Activated CD8-positive, alpha-beta T cell treated with anti-CD3 and anti-CD28 coated beads for 36 hours (primary cell): ENCODE data around the gene MVD. TPM values are rescaled to one million over a fixed set of nuclear protein-coding genes. Genes with fewer than 3 reads are reported as not detected.

Experiments
- ATAC-seq: fragments of 200-7000 bp; cut with Tn5 transposase; one replicate; pipeline ENCODE4 v1.10.0; 2021; ENCODE audit warnings: mild to moderate bottlenecking, moderate library complexity
- CTCF ChIA-PET: fragments of 350-600 bp; sonication (Branson Sonifier 250); formaldehyde crosslinking; loops from one replicate; lab custom pipeline; 2021; ENCODE audit warnings: antibody characterized with exemption; lab: Charles Lee
- POLR2A ChIA-PET: fragments of 350-600 bp; sonication (Branson Sonifier 250); formaldehyde crosslinking; loops from one replicate; lab custom pipeline; 2021; ENCODE audit warnings: antibody characterized with exemption; lab: Charles Lee
- DNase-seq: peaks from one replicate; pipeline ENCODE4 v3.0.0-alpha.2; 2020
- H3K27ac Mint-ChIP-seq: one replicate; pipeline ENCODE4 v1.8.0; 2021; ENCODE audit warnings: mild to moderate bottlenecking, mixed read lengths
- H3K27me3 Mint-ChIP-seq: one replicate; pipeline ENCODE4 v1.8.0; 2021; ENCODE audit warnings: mixed read lengths
- H3K36me3 Mint-ChIP-seq: one replicate; pipeline ENCODE4 v1.8.0; 2021; ENCODE audit warnings: low read depth, mixed read lengths
- H3K4me1 Mint-ChIP-seq: one replicate; pipeline ENCODE4 v1.8.0; 2021; ENCODE audit warnings: low read depth, mixed read lengths
- H3K4me3 Mint-ChIP-seq: one replicate; pipeline ENCODE4 v1.8.0; 2021; ENCODE audit warnings: mild to moderate bottlenecking, moderate library complexity, mixed read lengths
- H3K9me3 Mint-ChIP-seq: one replicate; pipeline ENCODE4 v1.8.0; 2021; ENCODE audit warnings: mixed read lengths
- CTCF ChIP-seq: fragments of 200-600 bp; IDR thresholded peaks from one replicate; pipeline ENCODE4 v1.8.0; 2022; ENCODE audit warnings: antibody characterized with exemption, mild to moderate bottlenecking
- intact Hi-C: fragments of 100-400 bp; cut with micrococcal nuclease; formaldehyde crosslinking; loops from one replicate; pipeline ENCODE4 v1.10.0; 2022
- total RNA-seq, 2 experiments: library from RNA; stranded (reverse); gene quantifications; one replicate each; pipeline ENCODE4 v1.2.3, GENCODE V29; 2021

The MVD gene
- total RNA-seq, 2 experiments from 2014 or later, result 83.1 to 89.9 TPM

- no peak for ATAC-seq
- no peak for TF ChIP-seq CTCF
These were observed 22.8 kb downstream of the MVD start for GRCh38 chr16:88640039-88640495.

GRCh38 chr16:88639231-88640038 lies 23.5 kb downstream of the MVD start:
- ATAC-seq (no peak), DNase-seq (peak; percentile 31)
- H3K36me3 Mint-ChIP-seq, result peaks cover 14% of the 10 kb centered on the region
- H3K9me3 Mint-ChIP-seq, result no peaks in the 10 kb centered on the region
- ChIA-PET CTCF (interaction anchor here (1.7 kb wide), 1 partner anchor 45 kb away, joined by 6 read pairs; no protein-coding TSS in a partner anchor), POLR2A (interaction anchor here (0.7 to 2.2 kb wide), 6 partner anchors 9 to 173 kb away, joined by 3 to 11 read pairs (median 4); no protein-coding TSS in a partner anchor)
- TF ChIP-seq CTCF, result no peak
- H3K4me1 Mint-ChIP-seq, result peaks cover 33% of the 10 kb centered on the region
- H3K4me3 Mint-ChIP-seq, result no peak overlapping the region
- intact Hi-C loops, result no loop called here
- no peak overlapping the region for H3K27ac Mint-ChIP-seq
- peaks cover 20% of the 10 kb centered on the region for H3K27me3 Mint-ChIP-seq

More at GRCh38 chr16:88640039-88640495, 22.8 kb downstream of the MVD start:
- no peak for DNase-seq
- intact Hi-C loops, result no loop called here
- ChIA-PET POLR2A (interaction anchor here (0.7 to 2.2 kb wide), 2 partner anchors 8 to 172 kb away, joined by 3 to 11 read pairs; no protein-coding TSS in a partner anchor), CTCF (no interaction called here)
- no peak overlapping the region for H3K4me3 Mint-ChIP-seq
- peaks cover 19% of the 10 kb centered on the region for H3K36me3 Mint-ChIP-seq
- peaks cover 20% of the 10 kb centered on the region for H3K27me3 Mint-ChIP-seq
- H3K27ac Mint-ChIP-seq, result no peak overlapping the region
- H3K9me3 Mint-ChIP-seq, result no peaks in the 10 kb centered on the region
- H3K4me1 Mint-ChIP-seq, result peaks cover 34% of the 10 kb centered on the region

- ChIA-PET POLR2A (interaction anchor here (0.6 to 2.2 kb wide), 7 partner anchors 10 to 182 kb away, joined by 3 to 11 read pairs (median 3); no protein-coding TSS in a partner anchor), CTCF (interaction anchor here (1.7 kb wide), 1 partner anchor 46 kb away, joined by 6 read pairs; no protein-coding TSS in a partner anchor)
- H3K27ac Mint-ChIP-seq, result peak within 1 kb of the TSS; percentile 59
These were observed 24.3 kb downstream of the MVD start, which contains the start of gene IL17C for GRCh38 chr16:88638323-88639230. Gene IL17C (plus strand): TSS chr16:88638572. CDS start chr16:88638642, 70 bp downstream.

More at GRCh38 chr16:88638323-88639230, 24.3 kb downstream of the MVD start, which contains the start of gene IL17C:
- intact Hi-C loops, result no loop called here
- peaks cover 35% of the 10 kb centered on the region for H3K4me1 Mint-ChIP-seq
- H3K9me3 Mint-ChIP-seq, result no peaks in the 10 kb centered on the region
- peaks cover 12% of the 10 kb centered on the region for H3K36me3 Mint-ChIP-seq
- TF ChIP-seq CTCF, result no peak
- DNase-seq (peak; percentile 39), ATAC-seq (no peak)
- H3K27me3 Mint-ChIP-seq, result peaks cover 20% of the 10 kb centered on the region
- no peak within 1 kb of the TSS for H3K4me3 Mint-ChIP-seq
